Brain microvascular endothelial cell (primary cell): ENCODE data around the gene SYNGR1.

Source experiments
- DNase-seq: peaks from one replicate; pipeline ENCODE4 v3.0.0-alpha.2; 2020
- H3K27ac ChIP-seq: fragments of 250-450 bp; sonication (Bioruptor Pico); 2 replicates; pipeline ENCODE4 v1.5.1; 2020; ENCODE audit warnings: mild to moderate bottlenecking, moderate library complexity
- H3K27me3 ChIP-seq: fragments of 250-450 bp; sonication (Bioruptor Pico); replicated peaks from 2 replicates; pipeline ENCODE4 v1.5.1; 2020; ENCODE audit warnings: mild to moderate bottlenecking
- H3K36me3 ChIP-seq: fragments of 250-450 bp; sonication (Bioruptor Pico); replicated peaks from 2 replicates; pipeline ENCODE4 v1.5.1; 2020; ENCODE audit warnings: mild to moderate bottlenecking
- H3K4me3 ChIP-seq: 2 replicates; pipeline ENCODE4 v1.5.1; 2011; ENCODE audit warnings: low read depth, mild to moderate bottlenecking, control low read depth, low read length, moderate library complexity
- CTCF ChIP-seq: IDR thresholded peaks from 2 replicates; pipeline ENCODE4 v1.5.1; 2011; ENCODE audit warnings: low read depth, mild to moderate bottlenecking, moderate library complexity, low read length, control low read depth, inconsistent platforms; ENCODE audit errors: missing control alignments
- in situ Hi-C: cut with HindIII; loops from 2 replicates; pipeline ENCODE4 v1.10.0; 2017; ENCODE audit warnings: low sequenced_read_pairs, low pct_ligation_motif_present

The SYNGR1 gene

GRCh38 chr22:39396797-39397195 lies 47.0 kb downstream of the SYNGR1 start:
- Histone ChIP-seq H3K27ac (no peak overlapping the region), H3K27me3 (no peaks in the 10 kb centered on the region), H3K4me3 (no peak overlapping the region), H3K36me3 (no peaks in the 10 kb centered on the region)
- no peak for TF ChIP-seq CTCF
- in situ Hi-C loops: no loop called here
- no peak for DNase-seq

GRCh38 chr22:39401301-39401631 lies 51.5 kb downstream of the SYNGR1 start:
- H3K36me3 ChIP-seq: no peaks in the 10 kb centered on the region
- in situ Hi-C loops: loop anchor here (25.0 kb wide), 1 partner anchor 111 kb away; the partner anchor contains the start of genes ATF4 and MIEF1

GRCh38 chr22:39405346-39406085 lies 55.7 kb downstream of the SYNGR1 start:
- H3K36me3 ChIP-seq: no peaks in the 10 kb centered on the region
- peak; percentile 61 for TF ChIP-seq CTCF
- H3K27ac ChIP-seq: peak overlapping the region; percentile 68
- H3K27me3 ChIP-seq: no peaks in the 10 kb centered on the region
- peak; percentile 75 for DNase-seq
- in situ Hi-C loops: loop anchor here (25.0 kb wide), 1 partner anchor 107 kb away; the partner anchor contains the start of genes ATF4 and MIEF1
- peak overlapping the region; percentile 35 for H3K4me3 ChIP-seq

More at GRCh38 chr22:39401301-39401631, 51.5 kb downstream of the SYNGR1 start:
- no peak for DNase-seq
- Histone ChIP-seq H3K27me3 (no peaks in the 10 kb centered on the region), H3K27ac (no peak overlapping the region), H3K4me3 (no peak overlapping the region)
- TF ChIP-seq CTCF: no peak

GRCh38 chr22:39408173-39408572 lies 58.4 kb downstream of the SYNGR1 start:
- no peak overlapping the region for H3K27ac ChIP-seq
- no peak for DNase-seq
- no peaks in the 10 kb centered on the region for H3K36me3 ChIP-seq
- in situ Hi-C loops: loop anchor here (25.0 kb wide), 1 partner anchor 104 kb away; the partner anchor contains the start of genes ATF4 and MIEF1
- H3K27me3 ChIP-seq: no peaks in the 10 kb centered on the region
- no peak for TF ChIP-seq CTCF
- no peak overlapping the region for H3K4me3 ChIP-seq

GRCh38 chr22:39408807-39409206 lies 59.0 kb downstream of the SYNGR1 start:
- Histone ChIP-seq H3K4me3 (no peak overlapping the region), H3K27me3 (no peaks in the 10 kb centered on the region), H3K36me3 (no peaks in the 10 kb centered on the region), H3K27ac (no peak overlapping the region)
- DNase-seq: no peak
- in situ Hi-C loops: loop anchor here (25.0 kb wide), 1 partner anchor 103 kb away; the partner anchor contains the start of genes ATF4 and MIEF1
- no peak for TF ChIP-seq CTCF
